ENCODE results near the gene ROCK2. TPM values are rescaled to one million over a fixed set of nuclear protein-coding genes. Genes with fewer than 3 reads are reported as not detected.
A peak's percentile ranks its signal among the peaks of the same experiment; 100 is the strongest.

Gene ROCK2
- total and polyA plus RNA-seq, 9 of the 15 experiments (the other 6 are each of a cell fraction or from before 2014, with no cell fraction given), result 4.9 to 30.6 (median 14.3) TPM

- in situ Hi-C loops (cut with MboI), result loop anchor here (25.0 kb wide), 1 partner anchor 270 kb away; no protein-coding TSS in a partner anchor
- H2AFZ ChIP-seq (ENCODE audit: low read depth, low read length), result no peak overlapping the region
- TF ChIP-seq SRSF9 (IDR thresholded peaks at IDR 0.05; ENCODE audit: borderline replicate concordance, low read depth, low read length) (no peak), LEF1 (IDR thresholded peaks at IDR 0.05) (no peak), RAD21 (CRISPR knock-in tag; conservative IDR thresholded peaks at IDR 0.05 in 1 of 2, IDR thresholded peaks at IDR 0.05 in 1 of 2) (peak in 1 of 2 experiments; percentile 23; a peak in 1 of 4 replicates)
- TF ChIP-seq, protein P1, sequence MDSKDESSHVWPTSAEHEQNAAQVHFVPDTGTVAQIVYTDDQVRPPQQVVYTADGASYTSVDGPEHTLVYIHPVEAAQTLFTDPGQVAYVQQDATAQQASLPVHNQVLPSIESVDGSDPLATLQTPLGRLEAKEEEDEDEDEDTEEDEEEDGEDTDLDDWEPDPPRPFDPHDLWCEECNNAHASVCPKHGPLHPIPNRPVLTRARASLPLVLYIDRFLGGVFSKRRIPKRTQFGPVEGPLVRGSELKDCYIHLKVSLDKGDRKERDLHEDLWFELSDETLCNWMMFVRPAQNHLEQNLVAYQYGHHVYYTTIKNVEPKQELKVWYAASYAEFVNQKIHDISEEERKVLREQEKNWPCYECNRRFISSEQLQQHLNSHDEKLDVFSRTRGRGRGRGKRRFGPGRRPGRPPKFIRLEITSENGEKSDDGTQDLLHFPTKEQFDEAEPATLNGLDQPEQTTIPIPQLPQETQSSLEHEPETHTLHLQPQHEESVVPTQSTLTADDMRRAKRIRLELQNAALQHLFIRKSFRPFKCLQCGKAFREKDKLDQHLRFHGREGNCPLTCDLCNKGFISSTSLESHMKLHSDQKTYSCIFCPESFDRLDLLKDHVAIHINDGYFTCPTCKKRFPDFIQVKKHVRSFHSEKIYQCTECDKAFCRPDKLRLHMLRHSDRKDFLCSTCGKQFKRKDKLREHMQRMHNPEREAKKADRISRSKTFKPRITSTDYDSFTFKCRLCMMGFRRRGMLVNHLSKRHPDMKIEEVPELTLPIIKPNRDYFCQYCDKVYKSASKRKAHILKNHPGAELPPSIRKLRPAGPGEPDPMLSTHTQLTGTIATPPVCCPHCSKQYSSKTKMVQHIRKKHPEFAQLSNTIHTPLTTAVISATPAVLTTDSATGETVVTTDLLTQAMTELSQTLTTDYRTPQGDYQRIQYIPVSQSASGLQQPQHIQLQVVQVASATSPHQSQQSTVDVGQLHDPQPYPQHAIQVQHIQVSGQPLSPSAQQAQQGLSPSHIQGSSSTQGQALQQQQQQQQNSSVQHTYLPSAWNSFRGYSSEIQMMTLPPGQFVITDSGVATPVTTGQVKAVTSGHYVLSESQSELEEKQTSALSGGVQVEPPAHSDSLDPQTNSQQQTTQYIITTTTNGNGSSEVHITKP (IDR thresholded peaks at IDR 0.05; ENCODE audit: partially characterized antibody), result peak; percentile 51
- BruUV-seq (replicated peaks), result no TSS peak
- no peaks in the 10 kb centered on the region for H4K20me1 ChIP-seq (replicated peaks; ENCODE audit: control insufficient read depth, insufficient read depth, low read length)
- ATAC-seq (peak; percentile 75), DNase-seq (ENCODE audit: extremely low read depth in 1 of 4, low spot score in 3 of 4) (no peak), FAIRE-seq (peak; percentile 19)
- no peak overlapping the region for H3K4me3 ChIP-seq
- no peaks in the 10 kb centered on the region for H3K79me2 ChIP-seq (ENCODE audit: control insufficient read depth, insufficient read depth, low read length)
- H3K4me2 ChIP-seq (ENCODE audit: insufficient read depth, low read length), result no peak overlapping the region
- H3K9ac ChIP-seq (ENCODE audit: insufficient read depth in 1 of 2, low read depth in 2 of 2, low read length in 2 of 2), result no peak overlapping the region
- 0% methylated on average over 3 of the region's 3 CpGs for WGBS (ENCODE audit: insufficient coverage, low coverage, missing lambda C conversion rate)
- no peak overlapping the region for H3K27ac ChIP-seq (ENCODE audit: extremely low read depth, low read depth, low read length)
- H3K9me3 ChIP-seq (replicated peaks; ENCODE audit: control insufficient read depth, insufficient read depth, low read depth, low read length), result 0 out of 2 replicates have a peak, but pooled peaks cover 2% of the 10 kb centered on the region
- H3K9me1 ChIP-seq (ENCODE audit: control insufficient read depth, insufficient read depth, low read length), result no peaks in the 10 kb centered on the region
- no peaks in the 10 kb centered on the region for H3K4me1 ChIP-seq (replicated peaks in 1 of 2; ENCODE audit: control insufficient read depth in 2 of 2, insufficient read depth in 2 of 2, low read length in 2 of 2)
- ChIA-PET POLR2A (no interaction called here), CTCF (ENCODE audit: low intra/inter-chr PET ratio) (no interaction called here)
- peaks cover 11 to 53% of the 10 kb centered on the region in 2 experiments for H3K27me3 ChIP-seq (ENCODE audit: control insufficient read depth in 2 of 2, insufficient read depth in 2 of 2, low read length in 2 of 2)
- H3K36me3 ChIP-seq (ENCODE audit: control insufficient read depth, insufficient read depth, low read length), result no peaks in the 10 kb centered on the region
- intact Hi-C loops (cut with micrococcal nuclease), result no loop called here
Observed at GRCh38 chr2:11142330-11142729, 202.1 kb downstream of the ROCK2 start.
